KOPT-K1 (cell line): ENCODE data around the gene CLEC16A.

Experiments
- H3K27ac ChIP-seq: fragments of 200-600 bp; sonication (generic); 2 replicates; pipeline ENCODE4 v1.5.1; 2016; ENCODE audit warnings: antibody characterized with exemption, mild to moderate bottlenecking, low read depth, low read length; ENCODE audit not compliant: poor library complexity, severe bottlenecking
- H3K36me3 ChIP-seq: fragments of 200-600 bp; sonication (generic); 2 replicates; pipeline ENCODE4 v1.5.1; 2017; ENCODE audit warnings: antibody characterized with exemption, mild to moderate bottlenecking, low read length, moderate library complexity; ENCODE audit not compliant: insufficient read depth
- H3K9me3 ChIP-seq: fragments of 200-600 bp; sonication (generic); 2 replicates; pipeline ENCODE4 v1.5.1; 2017; ENCODE audit warnings: antibody characterized with exemption, low read length, mild to moderate bottlenecking; ENCODE audit not compliant: insufficient read depth, poor library complexity, severe bottlenecking

CLEC16A gene

DNA sequence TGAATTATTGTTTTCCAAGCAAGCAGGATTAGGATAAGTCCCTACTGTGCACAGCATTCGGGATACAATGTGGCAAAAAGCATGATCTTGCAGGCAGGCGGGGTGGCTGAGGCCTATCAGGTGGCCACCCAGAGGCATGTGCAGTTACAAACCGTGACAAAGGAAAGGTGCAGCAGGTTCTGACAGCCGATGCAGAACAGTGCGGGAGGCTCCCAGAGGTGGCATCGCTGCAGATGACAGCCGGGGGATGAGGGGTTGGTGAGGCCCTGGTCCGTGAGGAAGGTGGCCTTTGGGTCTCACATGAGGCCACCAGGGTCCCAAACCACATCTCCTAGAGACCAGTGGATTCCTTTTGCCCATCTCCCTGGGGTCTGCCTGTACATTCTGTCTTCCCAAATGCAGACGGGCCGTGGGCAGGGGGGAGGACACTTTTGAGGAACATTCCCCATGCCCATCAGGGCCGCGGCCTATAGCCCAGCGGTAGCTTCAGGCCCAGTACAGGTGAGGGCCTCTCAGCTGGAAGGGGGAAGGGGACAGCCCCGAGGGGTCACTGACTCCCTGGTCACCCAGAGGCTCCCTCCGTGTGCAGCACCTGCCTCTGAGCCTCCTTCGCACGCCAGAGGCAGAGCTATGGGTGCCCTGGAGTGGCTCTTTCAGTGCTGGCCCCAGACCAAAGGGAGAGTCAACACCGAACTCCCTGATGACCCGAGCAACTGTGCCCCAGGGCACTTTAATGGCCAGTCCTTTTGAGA, 226.5 kb downstream of the CLEC16A start:
- Histone ChIP-seq H3K27ac (peak overlapping the region; percentile 64), H3K9me3 (no peaks in the 10 kb centered on the region), H3K36me3 (peaks cover 23% of the 10 kb centered on the region; the same call in 1 of the 2 replicates)

DNA sequence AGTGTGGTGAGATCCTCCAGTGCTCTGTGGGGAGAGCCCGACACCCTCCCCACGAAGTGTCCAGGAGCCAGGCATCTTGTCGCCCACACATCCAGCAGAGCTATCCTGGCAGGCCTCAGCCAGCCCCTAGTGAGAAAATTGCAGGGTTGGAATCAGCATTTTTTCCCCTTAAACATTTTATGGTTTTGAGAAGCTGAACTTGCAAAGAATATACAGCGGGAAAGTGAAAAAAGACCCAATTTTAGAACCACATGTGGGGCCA, 227.0 kb downstream of the CLEC16A start:
- no peaks in the 10 kb centered on the region for H3K9me3 ChIP-seq
- peak overlapping the region; percentile 64 for H3K27ac ChIP-seq
- peaks cover 21% of the 10 kb centered on the region; the same call in 1 of the 2 replicates for H3K36me3 ChIP-seq

- Histone ChIP-seq H3K9me3 (no peaks in the 10 kb centered on the region), H3K27ac (peak overlapping the region; percentile 64), H3K36me3 (peaks cover 16% of the 10 kb centered on the region; the same call in 1 of the 2 replicates)
Observed at GRCh38 chr16:11171757-11172299, 227.5 kb downstream of the CLEC16A start.

GRCh38 chr16:11173426-11173825, 229.1 kb downstream of the CLEC16A start:
- peak overlapping the region; percentile 12 for H3K27ac ChIP-seq
- peaks cover 6% of the 10 kb centered on the region; the same call in 1 of the 2 replicates for H3K36me3 ChIP-seq
- H3K9me3 ChIP-seq = no peaks in the 10 kb centered on the region

DNA sequence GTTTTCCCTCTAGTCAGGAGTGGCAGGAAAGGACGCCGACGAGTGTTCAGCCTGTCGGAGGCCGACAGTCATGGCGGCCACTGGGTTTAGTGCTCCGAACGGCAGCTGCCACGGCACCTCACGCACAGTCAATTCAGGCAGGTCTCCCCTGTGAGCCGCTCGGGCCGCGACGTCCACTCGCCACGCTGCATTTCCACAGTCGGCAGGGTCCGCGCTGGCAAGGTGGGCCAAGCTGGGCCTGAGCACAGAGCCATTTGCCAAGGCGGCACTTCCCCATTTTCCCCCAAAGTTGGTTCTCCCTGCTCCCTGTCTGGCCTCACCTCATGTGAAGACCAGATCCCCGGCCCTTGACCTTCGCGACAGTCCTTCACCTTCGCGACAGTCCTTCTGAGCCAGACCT, 229.8 kb downstream of the CLEC16A start:
- H3K9me3 ChIP-seq = no peaks in the 10 kb centered on the region
- 0 out of 2 replicates have a peak, but pooled peaks cover 1% of the 10 kb centered on the region for H3K36me3 ChIP-seq
- peak overlapping the region; percentile 50 for H3K27ac ChIP-seq

DNA sequence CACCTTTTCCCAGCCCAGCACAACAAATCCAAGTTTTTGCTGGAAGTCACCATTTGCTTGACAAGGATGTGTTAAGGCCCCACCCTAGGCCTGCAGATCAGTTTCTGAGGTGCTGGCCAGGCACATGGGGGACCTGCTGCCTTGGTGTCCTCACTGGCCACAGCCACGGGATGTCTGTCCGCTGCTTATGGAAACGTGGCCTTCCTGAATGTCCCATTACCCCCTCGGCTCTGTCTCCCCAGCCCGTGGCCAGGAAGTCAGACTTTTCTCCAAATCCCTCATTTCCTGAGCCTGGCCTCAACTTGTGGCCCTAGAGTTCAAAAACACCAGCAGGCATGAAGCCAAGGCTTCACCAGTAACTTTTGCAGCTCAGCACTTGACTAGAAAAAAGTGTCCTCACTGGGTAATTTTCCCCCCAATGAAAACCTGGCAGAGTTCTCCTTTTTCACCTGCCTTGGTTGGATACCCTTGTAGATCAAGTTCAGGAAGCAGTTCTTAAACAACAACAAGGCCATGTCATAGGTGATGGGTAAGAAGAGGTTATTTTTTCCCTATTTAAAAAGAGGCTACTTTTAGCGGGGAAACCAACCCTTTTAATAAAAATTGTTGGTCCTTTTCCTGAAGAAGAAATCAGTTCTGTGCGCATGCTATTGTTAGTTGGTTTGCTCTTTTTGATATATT, 230.9 kb downstream of the CLEC16A start:
- Histone ChIP-seq H3K36me3 (peaks cover 12% of the 10 kb centered on the region; the same call in 1 of the 2 replicates), H3K27ac (peak overlapping the region; percentile 50), H3K9me3 (no peaks in the 10 kb centered on the region)

GRCh38 chr16:11175787-11176341, 231.5 kb downstream of the CLEC16A start:
- Histone ChIP-seq H3K27ac (peak overlapping the region; percentile 50), H3K9me3 (no peaks in the 10 kb centered on the region), H3K36me3 (peaks cover 15% of the 10 kb centered on the region; the same call in 1 of the 2 replicates)

- peak overlapping the region; percentile 50 for H3K27ac ChIP-seq
- no peaks in the 10 kb centered on the region for H3K9me3 ChIP-seq
Observed at GRCh38 chr16:11177578-11178160, 233.3 kb downstream of the CLEC16A start.

DNA sequence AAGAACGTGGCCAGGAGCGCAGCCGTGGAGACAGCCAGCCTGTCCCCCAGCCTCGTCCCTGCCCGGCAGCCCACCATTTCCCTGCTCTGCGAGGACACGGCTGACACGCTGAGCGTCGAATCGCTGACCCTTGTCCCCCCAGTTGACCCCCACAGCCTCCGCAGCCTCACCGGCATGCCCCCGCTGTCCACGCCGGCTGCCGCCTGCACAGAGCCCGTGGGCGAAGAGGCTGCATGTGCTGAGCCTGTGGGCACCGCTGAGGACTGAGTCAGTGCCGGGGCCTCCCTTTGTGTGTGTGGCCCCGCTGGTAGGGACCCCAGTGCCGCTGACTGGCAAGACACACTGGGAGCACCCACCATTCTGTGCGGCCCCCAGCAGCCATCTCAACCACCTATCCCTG, 234.1 kb downstream of the CLEC16A start:
- Histone ChIP-seq H3K36me3 (peaks cover 15% of the 10 kb centered on the region; the same call in 1 of the 2 replicates), H3K9me3 (no peaks in the 10 kb centered on the region), H3K27ac (peak overlapping the region; percentile 50)

More at GRCh38 chr16:11177578-11178160, 233.3 kb downstream of the CLEC16A start:
- peaks cover 15% of the 10 kb centered on the region; the same call in 1 of the 2 replicates for H3K36me3 ChIP-seq

DNA sequence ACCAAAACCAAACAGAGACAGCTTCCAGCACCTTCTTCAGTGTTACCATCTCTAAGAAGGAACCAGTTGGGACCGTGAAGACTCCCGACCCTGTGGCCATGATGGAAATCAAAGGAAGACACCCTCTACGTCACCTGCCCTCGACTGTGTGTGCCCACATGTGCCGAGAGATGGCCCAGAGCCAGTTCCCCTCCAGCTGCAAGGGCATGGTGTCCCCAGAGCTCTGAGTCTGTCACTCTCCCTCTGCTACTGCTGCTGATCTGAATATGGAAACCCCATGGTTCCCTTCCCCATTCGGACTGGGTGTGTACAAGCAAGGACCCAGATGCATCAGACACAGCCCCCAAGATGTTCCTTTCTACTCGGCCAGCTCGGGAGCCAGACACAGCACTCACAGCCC, 235.2 kb downstream of the CLEC16A start:
- H3K9me3 ChIP-seq = no peaks in the 10 kb centered on the region
- peaks cover 15% of the 10 kb centered on the region; the same call in 1 of the 2 replicates for H3K36me3 ChIP-seq
- peak overlapping the region; percentile 81 for H3K27ac ChIP-seq

GRCh38 chr16:11180489-11180888, 236.1 kb downstream of the CLEC16A start:
- H3K36me3 ChIP-seq = peaks cover 15% of the 10 kb centered on the region; the same call in 1 of the 2 replicates
- peak overlapping the region; percentile 81 for H3K27ac ChIP-seq
- no peaks in the 10 kb centered on the region for H3K9me3 ChIP-seq

DNA sequence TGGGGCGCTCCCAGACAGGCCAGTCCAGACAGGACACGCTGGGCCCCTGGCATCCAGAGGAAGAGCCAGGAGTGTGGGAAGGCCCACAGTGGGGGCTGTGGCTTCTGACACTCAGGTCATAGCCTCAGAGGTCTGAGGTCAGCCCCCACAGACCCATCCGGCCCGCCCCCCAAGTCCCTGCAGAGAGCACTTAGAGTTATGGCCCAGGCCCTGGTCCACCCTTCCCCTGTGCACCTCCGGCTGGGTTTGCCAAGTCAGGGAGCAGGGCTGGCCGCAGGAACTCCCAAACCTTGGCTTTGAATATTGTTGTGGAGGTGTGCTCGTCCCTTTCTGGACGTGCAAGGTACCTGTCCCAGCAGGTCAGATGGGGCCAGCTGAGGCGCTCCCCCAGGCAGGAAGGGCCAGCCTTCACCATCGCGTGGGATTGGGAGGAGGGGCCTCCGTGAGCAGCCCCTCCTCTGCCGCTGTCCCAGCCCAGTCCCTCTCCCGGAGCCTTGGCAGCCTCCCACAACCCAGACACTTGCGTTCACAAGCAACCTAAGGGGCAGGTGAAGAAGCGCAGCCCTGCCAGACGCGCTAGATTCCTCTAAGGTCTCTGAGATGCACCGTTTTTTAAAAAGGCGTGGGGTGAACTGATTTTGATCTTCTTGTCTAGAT, 237.0 kb downstream of the CLEC16A start:
- Histone ChIP-seq H3K9me3 (no peaks in the 10 kb centered on the region), H3K27ac (peak overlapping the region; percentile 81), H3K36me3 (peaks cover 15% of the 10 kb centered on the region; the same call in 1 of the 2 replicates)

DNA sequence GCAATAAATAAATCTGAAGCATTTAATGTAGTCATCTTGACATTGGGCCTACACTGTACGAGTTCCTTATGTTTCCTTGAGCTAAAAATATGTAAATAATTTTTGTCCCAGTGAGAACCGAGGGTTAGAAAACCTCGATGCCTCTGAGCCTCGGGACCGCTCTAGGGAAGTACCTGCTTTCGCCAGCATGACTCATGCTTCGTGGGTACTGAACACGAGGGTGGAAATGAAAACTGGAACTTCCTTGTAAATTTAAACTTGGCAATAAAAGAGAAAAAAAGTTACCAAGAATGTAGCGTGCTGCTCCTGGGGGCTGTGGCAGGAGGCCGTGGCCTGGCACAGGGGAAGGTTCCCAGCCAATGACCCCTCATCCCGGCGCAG, 237.5 kb downstream of the CLEC16A start:
- no peaks in the 10 kb centered on the region for H3K9me3 ChIP-seq
- H3K36me3 ChIP-seq = peaks cover 15% of the 10 kb centered on the region; the same call in 1 of the 2 replicates
- peak overlapping the region; percentile 81 for H3K27ac ChIP-seq

- H3K27ac ChIP-seq = peak overlapping the region; percentile 81
- peaks cover 15% of the 10 kb centered on the region; the same call in 1 of the 2 replicates for H3K36me3 ChIP-seq
- H3K9me3 ChIP-seq = no peaks in the 10 kb centered on the region
Observed at GRCh38 chr16:11182411-11182810, 238.0 kb downstream of the CLEC16A start.
